Measurements from ENCODE around the gene FIGN.

DNA sequence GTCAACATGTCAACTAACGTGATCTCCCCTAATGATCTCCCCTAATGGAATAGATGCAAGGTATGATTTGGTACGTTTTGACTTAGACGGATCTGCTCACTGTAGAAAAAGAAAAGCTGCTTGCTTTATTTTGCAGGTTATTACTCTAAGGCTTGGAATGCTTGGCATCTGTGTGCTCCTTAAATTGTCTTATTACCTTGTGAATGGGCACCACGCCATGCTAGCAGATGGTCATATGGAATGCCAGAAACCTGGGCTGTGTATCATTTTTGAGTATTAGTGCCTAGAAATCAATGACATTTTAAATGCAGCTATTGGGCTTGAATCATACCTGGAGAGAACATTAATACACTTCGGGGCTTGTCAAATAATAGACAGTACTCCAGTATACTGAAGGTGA, 16.5 kb upstream of the FIGN start:
- no peak for TF ChIP-seq POLR2A (IDR thresholded peaks at IDR 0.05; ENCODE audit: low read depth, low read length)
- no peak for TF ChIP-seq POLR2AphosphoS5 (IDR thresholded peaks at IDR 0.05; ENCODE audit: low read depth, low read length)
- no peak for TF ChIP-seq TAF1 (IDR thresholded peaks at IDR 0.05; ENCODE audit: borderline replicate concordance, low read depth, low read length)

Measured in GM12892 (cell line).